H1 (cell line): ENCODE data around the gene RTTN. TPM values are rescaled to one million over a fixed set of nuclear protein-coding genes. Genes with fewer than 3 reads are reported as not detected.

ENCODE experiments used
- CTCF ChIA-PET: fragments of 300-600 bp; sonication (Branson Sonifier 250); formaldehyde crosslinking; loops from one replicate; lab custom pipeline; 2021; ENCODE audit not compliant: partially characterized antibody; lab: Charles Lee
- POLR2A ChIA-PET: fragments of 300-600 bp; sonication (Branson Sonifier 250); formaldehyde crosslinking; loops from one replicate; lab custom pipeline; 2021; ENCODE audit warnings: inconsistent platforms; ENCODE audit not compliant: partially characterized antibody; lab: Charles Lee
- DNase-seq, 2 experiments: peaks; one replicate each; pipeline versions ENCODE4 v3.0.0 to v3.0.0-alpha.2; 2010 to 2022; ENCODE audit warnings: low spot score in 2 of 2, low read depth in 1 of 2, mixed read lengths in 1 of 2
- FAIRE-seq: peaks from 2 replicates; lab custom pipeline; 2011; peaks lifted over from hg19 to GRCh38; lab: Jason Lieb, UNC
- H2AFZ ChIP-seq: 2 replicates; pipeline ENCODE4 v1.8.1; 2012; ENCODE audit warnings: low read length, inconsistent platforms
- H2AK5ac ChIP-seq: 2 replicates; pipeline ENCODE4 v1.6.1; 2013; ENCODE audit warnings: low read depth, low read length
- H2BK120ac ChIP-seq: replicated peaks from 2 replicates; pipeline ENCODE3; 2013; ENCODE audit warnings: low read depth, low read length, inconsistent platforms
- H2BK12ac ChIP-seq: 2 replicates; pipeline ENCODE4 v1.6.1; 2013; ENCODE audit warnings: low read depth, low read length
- H2BK15ac ChIP-seq: 2 replicates; pipeline ENCODE4 v1.6.1; 2013; ENCODE audit warnings: low read length
- H2BK20ac ChIP-seq: 2 replicates; pipeline ENCODE4 v1.6.1; 2013; ENCODE audit warnings: low read length
- H2BK5ac ChIP-seq: 2 replicates; pipeline ENCODE4 v1.6.1; 2013; ENCODE audit warnings: low read depth, low read length
- H3K14ac ChIP-seq: 2 replicates; pipeline ENCODE4 v1.6.1; 2013; ENCODE audit warnings: inconsistent platforms; ENCODE audit not compliant: insufficient read length
- H3K18ac ChIP-seq: 2 replicates; pipeline ENCODE4 v1.6.1; 2013; ENCODE audit warnings: low read length; ENCODE audit errors: extremely low read depth
- H3K23ac ChIP-seq: 2 replicates; pipeline ENCODE4 v1.6.1; 2013; ENCODE audit warnings: inconsistent platforms; ENCODE audit not compliant: insufficient read length
- H3K23me2 ChIP-seq: 2 replicates; pipeline ENCODE4 v1.6.1; 2013; ENCODE audit warnings: low read depth, low read length
- H3K27ac ChIP-seq: 2 replicates; pipeline ENCODE4 v1.6.1; 2011; ENCODE audit warnings: low read depth, low read length, inconsistent platforms
- H3K27me3 ChIP-seq, 4 experiments: replicated peaks in 1 of 4; 1 replicate in 1 of 4; 2 replicates in 3 of 4; pipeline versions ENCODE4 v1.6.1 to v1.8.1; 2011 to 2013; ENCODE audit warnings: low read length in 3 of 4, mild to moderate bottlenecking in 3 of 4, inconsistent platforms in 2 of 4, mixed read lengths in 2 of 4, moderate library complexity in 1 of 4; ENCODE audit not compliant: control insufficient read depth in 3 of 4, insufficient read depth in 3 of 4; ENCODE audit errors: extremely low read depth in 1 of 4
- H3K36me3 ChIP-seq, 4 experiments: 2 replicates each; pipeline versions ENCODE4 v1.6.1 to v1.8.1; 2011 to 2013; ENCODE audit warnings: mild to moderate bottlenecking in 4 of 4, low read length in 3 of 4, moderate library complexity in 2 of 4, control low read depth in 1 of 4, inconsistent platforms in 1 of 4; ENCODE audit not compliant: insufficient read depth in 4 of 4, control insufficient read depth in 2 of 4
- H3K4ac ChIP-seq: replicated peaks from 2 replicates; pipeline ENCODE3; 2013; ENCODE audit warnings: low read length, low read depth, mixed read lengths, inconsistent platforms; ENCODE audit not compliant: insufficient read length
- H3K4me1 ChIP-seq, 4 experiments: replicated peaks in 1 of 4; 1 replicate in 1 of 4; 2 replicates in 3 of 4; pipeline versions ENCODE4 v1.6.1 to v1.8.1; 2011 to 2013; ENCODE audit warnings: low read length in 3 of 4, inconsistent platforms in 2 of 4, mixed read lengths in 1 of 4; ENCODE audit not compliant: insufficient read depth in 4 of 4, control insufficient read depth in 3 of 4
- H3K4me2 ChIP-seq, 2 experiments: 2 replicates each; pipeline versions ENCODE4 v1.6.1 to v1.8.1; 2011 to 2013; ENCODE audit warnings: low read depth in 2 of 2, low read length in 2 of 2, control low read depth in 1 of 2, inconsistent platforms in 1 of 2, mild to moderate bottlenecking in 1 of 2; ENCODE audit not compliant: insufficient read depth in 1 of 2
- H3K4me3 ChIP-seq, 4 experiments: fragments of 200-600, 300-600 bp in 1 of 4; sonication (generic), shearing (Covaris generic), sonication (Bioruptor Twin) in 1 of 4; 2 replicates each; pipeline versions ENCODE4 v1.5.1 to v1.8.1; 2011 to 2016; ENCODE audit warnings: low read length in 4 of 4, low read depth in 3 of 4, control low read depth in 2 of 4, inconsistent platforms in 2 of 4, mild to moderate bottlenecking in 2 of 4, mixed read lengths in 1 of 4, moderate library complexity in 1 of 4; ENCODE audit not compliant: insufficient read depth in 2 of 4; ENCODE audit errors: extremely low read depth in 1 of 4
- H3K56ac ChIP-seq: replicated peaks from 2 replicates; pipeline ENCODE3; 2013; ENCODE audit warnings: low read depth, mild to moderate bottlenecking, mixed read lengths, low read length, inconsistent platforms; ENCODE audit not compliant: insufficient read length
- H3K79me1 ChIP-seq: 2 replicates; pipeline ENCODE4 v1.6.1; 2013; ENCODE audit warnings: low read depth, low read length, control low read depth
- H3K79me2 ChIP-seq, 2 experiments: 2 replicates each; pipeline versions ENCODE4 v1.6.1 to v1.8.1; 2012 to 2013; ENCODE audit warnings: low read length in 2 of 2, mild to moderate bottlenecking in 2 of 2, inconsistent platforms in 1 of 2; ENCODE audit not compliant: insufficient read depth in 2 of 2, control insufficient read depth in 1 of 2
- H3K9ac ChIP-seq, 4 experiments: replicated peaks in 1 of 4; 1 replicate in 1 of 4; 2 replicates in 3 of 4; pipeline versions ENCODE4 v1.6.1 to v1.8.1; 2011 to 2013; ENCODE audit warnings: low read depth in 3 of 4, low read length in 3 of 4, control low read depth in 2 of 4, mild to moderate bottlenecking in 2 of 4, moderate library complexity in 2 of 4, inconsistent platforms in 1 of 4; ENCODE audit errors: extremely low read depth in 1 of 4
- H3K9me3 ChIP-seq, 2 experiments: 2 replicates each; pipeline versions ENCODE4 v1.6.1 to v1.8.1; 2012 to 2013; ENCODE audit warnings: mild to moderate bottlenecking in 2 of 2, moderate library complexity in 2 of 2, control low read depth in 1 of 2, inconsistent platforms in 1 of 2, low read depth in 1 of 2, low read length in 1 of 2, mixed read lengths in 1 of 2; ENCODE audit not compliant: insufficient read depth in 2 of 2
- H4K20me1 ChIP-seq, 2 experiments: replicated peaks in 1 of 2; 2 replicates each; pipeline versions ENCODE3 to v1.8.1; 2011 to 2013; ENCODE audit warnings: inconsistent platforms in 2 of 2, low read length in 2 of 2, mild to moderate bottlenecking in 1 of 2; ENCODE audit not compliant: insufficient read depth in 2 of 2, control insufficient read depth in 1 of 2
- H4K5ac ChIP-seq: 2 replicates; pipeline ENCODE4 v1.6.1; 2013; ENCODE audit warnings: low read length, low read depth, mixed read lengths, inconsistent platforms; ENCODE audit not compliant: insufficient read length
- H4K8ac ChIP-seq: 2 replicates; pipeline ENCODE4 v1.8.0; 2013; ENCODE audit warnings: mild to moderate bottlenecking, moderate library complexity, low read length, inconsistent platforms; ENCODE audit not compliant: insufficient read depth; ENCODE audit errors: extremely low read depth
- H4K91ac ChIP-seq: replicated peaks from 2 replicates; pipeline ENCODE3; 2013; ENCODE audit warnings: low read length, mixed read lengths, inconsistent platforms; ENCODE audit not compliant: insufficient read length
- ATF2 ChIP-seq: IDR thresholded peaks from 2 replicates; pipeline ENCODE4 v1.6.1; 2012; ENCODE audit warnings: low read length, inconsistent platforms
- E2F6 ChIP-seq: IDR thresholded peaks from 2 replicates; pipeline ENCODE4 v1.6.1; 2012; ENCODE audit warnings: inconsistent platforms
- EZH2 ChIP-seq: fragments of 200-600 bp; sonication (generic); IDR thresholded peaks from 2 replicates; pipeline ENCODE4 v1.7.1; 2012; ENCODE audit warnings: low read depth, mild to moderate bottlenecking, moderate library complexity, low read length, inconsistent platforms; ENCODE audit not compliant: severe bottlenecking
- KDM5A ChIP-seq: fragments of 200-600 bp; IDR thresholded peaks from 2 replicates; pipeline ENCODE4 v1.7.1; 2012; ENCODE audit warnings: mild to moderate bottlenecking, low read length, inconsistent platforms, mixed read lengths
- SP1 ChIP-seq: IDR thresholded peaks from 2 replicates; pipeline ENCODE4 v1.6.1; 2011; ENCODE audit warnings: low read depth, low read length
- WGBS, 2 experiments: shearing (Covaris generic) in 1 of 2; methylation state at CpG; one replicate each; pipeline versions ENCODE4 v1.1.6 to v1.1.7; 2013 to 2015; ENCODE audit warnings: low lambda C conversion rate in 2 of 2, mixed read lengths in 2 of 2, inconsistent platforms in 1 of 2, low coverage in 1 of 2, missing lambda C conversion rate in 1 of 2; ENCODE audit not compliant: insufficient replicate concordance in 2 of 2, insufficient coverage in 1 of 2, insufficient read length in 1 of 2; ENCODE audit errors: extremely low coverage in 1 of 2, missing lambda C conversion rate in 1 of 2; 5-methylcytosine and 5-hydroxymethylcytosine counted together
- polyA plus RNA-seq, 7 experiments: library from polyadenylated mRNA; depleted of rRNA in 3 of 7; stranded (reverse) in 5 of 7; unstranded in 2 of 7; fragments of >200 nt in 5 of 7; fragments of 200-250 nt in 2 of 7; gene quantifications; 1 replicate in 5 of 7; 2 replicates in 1 of 7; 4 replicates in 1 of 7; pipeline versions ENCODE4 v1.2.1 to v1.2.3, GENCODE V29; 2011 to 2013; ENCODE audit warnings: missing spikeins in 2 of 7, mixed read lengths in 2 of 7
- total RNA-seq: library from RNA; stranded (reverse); fragmentation: NEBNext Ultra II Directional; extraction: Animal tissue kit (Norgen Biotek cat#: 25700); gene quantifications from 2 replicates; pipeline ENCODE4 v1.2.1, GENCODE V29; 2021

The RTTN gene
- total and polyA plus RNA-seq, 2 of the 8 experiments (the other 6 are each of a cell fraction or from before 2014, with no cell fraction given) = 9.1 to 21.4 TPM

DNA sequence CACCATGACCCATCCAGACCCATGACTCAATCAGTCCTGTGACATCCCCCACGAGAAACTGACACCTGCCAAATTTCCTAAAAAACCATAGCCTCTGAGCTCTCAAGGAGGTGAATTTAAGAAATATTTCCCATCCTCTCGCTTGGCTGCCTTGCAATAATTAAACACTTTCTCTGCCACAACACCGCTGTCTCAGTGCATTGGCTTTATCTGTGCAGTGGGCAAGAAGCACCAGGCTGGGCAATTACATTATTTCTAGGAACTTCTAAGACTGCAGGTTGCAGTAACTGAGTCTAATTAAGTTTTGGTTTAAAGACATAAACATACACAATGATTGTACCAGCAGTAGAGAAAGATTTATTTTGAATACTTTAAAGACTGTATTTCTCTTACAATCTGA is 22.0 kb upstream of the RTTN start:
- Histone ChIP-seq H2BK5ac (no peak overlapping the region), H2AFZ (no peak overlapping the region), H3K9me3 (peaks cover 5 to 7% of the 10 kb centered on the region in 2 experiments; a peak in 1 of 4 replicates), H3K14ac (no peak overlapping the region), H3K27me3 (no peaks in the 10 kb centered on the region), H4K20me1 (no peaks in the 10 kb centered on the region), H2AK5ac (no peak overlapping the region), H3K4me3 (no peak overlapping the region), H3K4ac (no peak overlapping the region), H3K23me2 (no peaks in the 10 kb centered on the region), H3K56ac (no peak overlapping the region), H2BK15ac (no peak overlapping the region), H2BK120ac (no peak overlapping the region)
- FAIRE-seq = no peak
- ChIA-PET POLR2A (no interaction called here), CTCF (interaction anchor here (1.9 kb wide), 1 partner anchor 207 kb away, joined by 6 read pairs; no protein-coding TSS in a partner anchor)
- TF ChIP-seq EZH2 = no peak
- peak; percentile 83; the same call in 1 of the 2 replicates for TF ChIP-seq KDM5A
- TF ChIP-seq ATF2 = no peak
- TF ChIP-seq SP1 = no peak
- no peak for TF ChIP-seq E2F6
- TF ChIP-seq, all 59 proteins: peak for 1
- no peaks in the 10 kb centered on the region for H3K4me1 ChIP-seq
- no peak overlapping the region for H3K4me2 ChIP-seq
- no peak overlapping the region for H2BK20ac ChIP-seq
- WGBS, 2 experiments = 54% methylated on average over 3 of the region's 3 CpGs; no CpG with 5 or more reads in 1 of the 2 experiments
- no peak overlapping the region for H4K8ac ChIP-seq
- H3K79me2 ChIP-seq = no peaks in the 10 kb centered on the region
- no peak for DNase-seq
- no peak overlapping the region for H2BK12ac ChIP-seq
- H3K27ac ChIP-seq = no peak overlapping the region
- no peak overlapping the region for H4K91ac ChIP-seq
- H4K5ac ChIP-seq = no peak overlapping the region
- H3K23ac ChIP-seq = no peak overlapping the region
- H3K79me1 ChIP-seq = no peaks in the 10 kb centered on the region
- no peak overlapping the region for H3K9ac ChIP-seq
- no peak overlapping the region for H3K18ac ChIP-seq
- no peaks in the 10 kb centered on the region for H3K36me3 ChIP-seq
